NCI-H69 (cell line): ENCODE measurements around the gene HOXD4.

Experiments
- DNase-seq: peaks from one replicate; lab custom pipeline; 2025; lab: John Stamatoyannopoulos, UW

HOXD4 gene

GRCh38 chr2:176126929-176127773 is 24.2 kb upstream of the HOXD4 start:
- DNase-seq, result peak; percentile 47

GRCh38 chr2:176127774-176128072 is 23.6 kb upstream of the HOXD4 start:
- no peak for DNase-seq

GRCh38 chr2:176128172-176128981 is 23.0 kb upstream of the HOXD4 start:
- DNase-seq, result no peak

DNA sequence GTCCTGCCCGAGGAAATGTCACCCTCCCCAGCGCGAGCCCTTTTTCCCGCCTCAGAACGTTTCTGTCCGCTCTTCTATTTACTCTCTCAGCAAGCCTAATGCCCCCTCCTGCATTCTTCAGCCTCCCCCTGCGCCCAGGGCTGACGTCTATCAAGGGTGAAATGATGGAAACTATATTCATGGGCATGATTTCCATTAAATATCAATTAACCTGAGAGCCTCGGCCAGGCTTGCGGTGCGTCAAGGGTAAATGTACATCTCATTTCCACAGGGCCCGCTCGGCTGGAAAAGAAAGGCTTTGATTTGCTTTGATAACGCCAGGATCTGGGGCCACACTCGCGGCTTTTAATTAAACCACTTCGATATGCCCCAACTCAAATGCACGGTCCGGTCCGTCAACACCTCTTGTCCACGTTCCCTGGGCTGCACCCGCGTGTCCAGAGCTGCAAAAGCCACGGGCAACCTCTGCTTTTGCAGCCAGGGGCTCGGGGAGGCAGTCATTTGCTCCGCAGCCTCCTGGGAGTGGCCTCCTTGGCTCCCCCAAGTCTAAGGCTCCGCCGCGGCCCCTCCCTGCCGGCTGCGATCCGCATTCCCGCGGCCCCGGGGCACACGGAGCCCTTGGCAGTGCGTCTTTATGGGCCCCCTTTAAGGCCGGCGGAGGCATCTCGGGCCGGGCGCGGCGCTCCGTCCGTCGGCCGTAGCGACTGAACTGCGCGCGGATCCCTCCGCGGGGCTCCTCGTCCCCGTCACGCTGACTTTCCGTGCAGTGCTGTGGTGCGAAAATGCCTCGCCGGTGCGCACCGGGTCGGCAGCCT is 22.2 kb upstream of the HOXD4 start, which contains the start of gene HOXD8:
HOXD8 (plus strand) TSS at position 724 of the 815 bp plus-strand sequence. CDS start 662 bp downstream, outside the sequence.
- no peak for DNase-seq

DNA sequence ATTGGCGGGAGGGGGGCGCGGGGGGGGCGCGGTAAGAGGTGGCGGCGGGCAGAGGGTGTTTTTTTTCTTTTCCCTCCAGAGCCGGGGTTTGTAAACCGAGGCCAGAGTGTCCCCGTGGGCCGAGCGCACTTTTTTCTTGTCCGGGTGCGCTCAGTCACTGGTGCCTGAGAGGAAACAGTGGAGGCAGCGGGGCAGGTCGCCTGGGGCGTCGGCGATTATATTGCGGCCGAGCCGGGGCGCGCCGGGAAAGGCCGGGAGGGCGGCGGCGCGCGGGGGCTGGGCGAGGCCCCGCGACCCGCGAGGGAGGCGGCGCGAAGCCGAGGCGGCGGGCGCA is 21.6 kb upstream of the HOXD4 start:
- DNase-seq, result no peak

- no peak for DNase-seq
Observed at GRCh38 chr2:176130147-176130956, 21.0 kb upstream of the HOXD4 start.

- DNase-seq, result no peak
Observed at GRCh38 chr2:176130957-176131847, 20.1 kb upstream of the HOXD4 start.

- DNase-seq, result no peak
Observed at GRCh38 chr2:176131848-176132158, 19.5 kb upstream of the HOXD4 start.

DNA sequence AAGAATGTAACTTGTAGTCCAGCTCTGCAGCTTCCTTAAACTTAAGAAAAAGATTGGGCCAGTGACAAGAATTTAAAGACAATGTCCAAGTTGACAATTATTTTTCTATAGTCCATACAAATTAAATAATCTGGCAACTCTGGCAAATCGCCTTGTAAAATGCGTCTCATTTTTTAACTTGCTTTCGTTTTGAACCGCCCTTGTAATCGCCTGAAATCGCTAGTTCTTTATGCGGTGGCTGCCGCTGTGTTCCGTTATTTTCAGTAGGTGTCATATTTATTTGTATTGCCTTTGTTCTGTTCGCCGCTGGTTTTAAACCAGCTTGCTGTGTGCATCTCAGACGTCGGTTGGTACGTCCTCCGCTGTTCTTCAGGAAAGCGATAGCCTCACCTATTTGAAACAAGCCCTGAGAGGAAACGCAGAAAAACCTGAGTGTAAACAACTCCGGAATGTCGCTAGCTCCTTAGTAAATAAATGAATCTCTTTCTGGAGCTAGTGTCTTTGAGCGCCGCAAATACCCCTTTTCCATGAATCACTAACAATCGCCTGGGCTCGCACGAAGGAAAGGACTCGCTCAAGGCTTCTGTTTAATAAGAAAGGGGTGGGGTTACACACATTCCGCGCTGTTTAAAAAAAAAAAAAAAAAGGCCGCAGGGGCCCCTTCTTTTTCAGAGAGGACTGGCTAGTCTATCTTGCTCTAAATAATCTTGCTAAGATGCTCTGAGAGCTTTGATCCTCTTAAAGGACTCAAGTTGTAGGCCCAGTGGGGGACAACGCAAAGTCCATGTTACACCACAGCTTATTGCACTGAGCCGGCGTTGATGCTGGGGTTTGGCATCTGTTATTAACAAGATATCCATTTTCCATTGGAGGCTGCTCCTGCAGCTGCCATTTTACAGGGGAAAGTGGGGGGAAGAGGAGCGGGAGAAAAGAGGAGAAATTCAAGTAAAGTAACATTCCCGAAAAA is 18.9 kb upstream of the HOXD4 start:
- no peak for DNase-seq

GRCh38 chr2:176133389-176133788 is 18.0 kb upstream of the HOXD4 start:
- peak; percentile 1 for DNase-seq

GRCh38 chr2:176134035-176134434 is 17.3 kb upstream of the HOXD4 start:
- DNase-seq, result no peak

- DNase-seq, result peak; percentile 51
Observed at GRCh38 chr2:176135035-176135440, 16.3 kb upstream of the HOXD4 start.

GRCh38 chr2:176136374-176137251 is 14.7 kb upstream of the HOXD4 start:
- DNase-seq, result no peak

- no peak for DNase-seq
Observed at GRCh38 chr2:176137252-176137580, 14.1 kb upstream of the HOXD4 start.

DNA sequence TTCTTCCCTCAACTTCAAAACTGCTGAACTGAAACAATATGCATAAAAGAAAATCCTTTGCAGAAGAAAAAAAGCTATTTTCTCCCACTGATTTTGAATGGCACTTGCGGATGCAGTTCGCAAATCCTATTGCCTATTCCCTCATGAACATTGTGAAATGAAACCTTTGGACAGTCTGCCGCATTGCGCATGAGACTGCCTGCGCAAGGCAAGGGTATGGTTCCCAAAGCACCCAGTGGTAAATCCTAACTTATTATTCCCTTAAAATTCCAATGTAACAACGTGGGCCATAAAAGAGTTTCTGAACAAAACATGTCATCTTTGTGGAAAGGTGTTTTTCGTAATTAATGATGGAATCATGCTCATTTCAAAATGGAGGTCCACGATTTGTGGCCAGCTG is 13.4 kb upstream of the HOXD4 start:
- DNase-seq, result no peak

- DNase-seq, result no peak
Observed at GRCh38 chr2:176138526-176138922, 12.8 kb upstream of the HOXD4 start.

DNA sequence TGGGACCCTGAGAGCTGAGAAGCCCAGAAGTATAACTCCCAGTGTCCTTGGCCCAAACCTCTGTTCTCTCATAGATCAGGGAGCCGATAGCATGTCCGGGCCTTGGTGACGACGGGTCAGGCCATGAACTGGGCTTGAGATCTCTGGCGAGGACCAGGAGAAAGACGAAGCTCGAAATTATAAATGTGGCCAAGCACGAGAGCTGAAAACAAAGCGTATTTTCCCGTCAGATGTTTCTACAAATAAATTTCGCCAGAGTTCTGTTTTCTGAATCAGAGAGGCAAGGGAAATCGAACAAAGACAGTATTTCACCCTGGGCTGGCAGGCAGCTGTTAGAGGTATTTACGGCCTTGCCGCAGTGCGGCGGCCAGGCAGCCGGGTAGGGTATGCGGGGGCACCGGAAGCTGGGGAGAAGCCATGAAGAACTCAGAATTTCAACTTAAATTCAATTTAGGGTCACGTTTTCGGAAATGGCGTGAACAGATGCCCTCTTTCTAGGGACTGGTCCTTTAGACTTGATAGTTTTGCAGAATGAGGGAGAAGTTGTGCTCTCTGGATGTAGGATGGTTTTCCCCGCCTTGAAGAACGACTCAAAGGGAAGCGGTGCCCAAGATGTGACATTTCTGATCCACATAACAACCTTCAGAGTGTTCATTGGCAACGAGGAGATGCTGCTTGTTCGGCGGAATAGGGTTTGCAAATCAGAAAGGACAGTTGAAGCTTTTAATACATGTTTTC is 12.3 kb upstream of the HOXD4 start:
- no peak for DNase-seq
